T47D (cell line): ENCODE results near the gene TMEM25.

ENCODE experiments used
- DNase-seq, 2 experiments: peaks; one replicate each; pipeline versions ENCODE4 v3.0.0 to v3.0.0-alpha.2; 2011 to 2012; ENCODE audit warnings: low read depth in 1 of 2, low spot score in 1 of 2
- JUND ChIP-seq: IDR thresholded peaks from 2 replicates; pipeline ENCODE4 v1.6.1; 2012; ENCODE audit warnings: low read depth
- in situ Hi-C: cut with HindIII; loops from 2 replicates; pipeline ENCODE4 v1.10.0; 2016; ENCODE audit warnings: low sequenced_read_pairs, low pct_unique_long_range_greater_than_20kb

Gene TMEM25

DNA sequence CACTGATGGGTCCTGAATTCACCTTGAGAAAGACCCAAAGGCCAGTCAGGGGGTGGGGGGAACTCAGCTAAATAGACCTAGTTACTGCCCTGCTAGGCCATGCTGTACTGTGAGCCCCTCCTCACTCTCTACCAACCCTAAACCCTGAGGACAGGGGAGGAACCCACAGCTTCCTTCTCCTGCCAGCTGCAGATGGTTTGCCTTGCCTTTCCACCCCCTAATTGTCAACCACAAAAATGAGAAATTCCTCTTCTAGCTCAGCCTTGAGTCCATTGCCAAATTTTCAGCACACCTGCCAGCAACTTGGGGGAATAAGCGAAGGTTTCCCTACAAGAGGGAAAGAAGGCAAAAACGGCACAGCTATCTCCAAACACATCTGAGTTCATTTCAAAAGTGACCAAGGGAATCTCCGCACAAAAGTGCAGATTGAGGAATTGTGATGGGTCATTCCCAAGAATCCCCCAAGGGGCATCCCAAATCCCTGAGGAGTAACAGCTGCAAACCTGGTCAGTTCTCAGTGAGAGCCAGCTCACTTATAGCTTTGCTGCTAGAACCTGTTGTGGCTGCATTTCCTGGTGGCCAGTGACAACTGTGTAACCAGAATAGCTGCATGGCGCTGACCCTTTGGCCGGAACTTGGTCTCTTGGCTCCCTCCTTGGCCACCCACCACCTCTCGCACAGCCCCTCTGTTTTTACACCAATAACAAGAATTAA is 6.1 kb upstream of the TMEM25 start:
- DNase-seq: peak in 1 of 2 experiments; percentile 65
- TF ChIP-seq JUND: no peak
- in situ Hi-C loops: no loop called here

DNA sequence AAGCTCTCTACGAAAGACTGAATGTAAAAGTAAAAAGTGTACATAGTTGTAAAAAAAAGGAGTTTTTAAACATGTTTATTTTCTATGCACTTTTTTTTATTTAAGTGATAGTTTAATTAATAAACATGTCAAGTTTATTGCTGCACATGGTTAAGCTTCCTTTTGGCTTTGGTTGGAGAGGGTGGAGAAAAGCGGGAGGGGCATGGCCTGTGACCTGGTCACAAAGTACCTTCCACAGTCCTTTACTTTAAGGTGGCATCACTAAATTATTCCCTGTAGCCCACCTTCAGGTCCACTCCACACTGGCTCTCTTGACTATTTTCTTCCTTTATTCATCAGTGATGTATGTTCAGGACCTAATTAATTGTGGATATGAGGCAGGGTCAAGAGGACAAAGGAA is 4.3 kb upstream of the TMEM25 start:
- no peak for TF ChIP-seq JUND
- in situ Hi-C loops: no loop called here
- DNase-seq: no peak

DNA sequence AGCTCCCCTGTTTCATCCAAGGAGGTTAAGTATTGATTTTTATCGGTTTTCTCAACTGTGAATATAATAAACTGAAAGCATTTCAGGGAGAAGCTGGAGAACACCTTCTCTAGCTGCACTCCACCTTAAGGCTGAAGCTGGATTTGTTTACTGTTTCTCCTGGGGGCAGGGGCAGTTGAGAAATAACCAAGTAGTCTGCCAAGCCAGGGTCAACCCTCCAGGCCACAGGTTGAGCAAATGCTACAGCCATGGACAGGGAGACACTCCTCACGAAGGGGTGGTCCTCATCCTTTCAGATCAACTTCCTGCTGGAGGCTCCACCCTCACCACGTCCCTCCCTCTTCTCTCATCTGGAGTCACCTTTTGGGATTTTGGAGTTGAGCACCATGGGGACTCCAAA is 3.9 kb upstream of the TMEM25 start, which contains the start of gene TTC36:
TTC36 (plus strand) TSS at position 366 of the 400 bp plus-strand sequence; CDS start at position 387, 21 bp downstream.
- in situ Hi-C loops: no loop called here
- DNase-seq: peak in 1 of 2 experiments; percentile 86
- TF ChIP-seq JUND: no peak

- DNase-seq: no peak
- in situ Hi-C loops: no loop called here
- TF ChIP-seq JUND: no peak
Measured at GRCh38 chr11:118528511-118528910, 2.5 kb upstream of the TMEM25 start.

DNA sequence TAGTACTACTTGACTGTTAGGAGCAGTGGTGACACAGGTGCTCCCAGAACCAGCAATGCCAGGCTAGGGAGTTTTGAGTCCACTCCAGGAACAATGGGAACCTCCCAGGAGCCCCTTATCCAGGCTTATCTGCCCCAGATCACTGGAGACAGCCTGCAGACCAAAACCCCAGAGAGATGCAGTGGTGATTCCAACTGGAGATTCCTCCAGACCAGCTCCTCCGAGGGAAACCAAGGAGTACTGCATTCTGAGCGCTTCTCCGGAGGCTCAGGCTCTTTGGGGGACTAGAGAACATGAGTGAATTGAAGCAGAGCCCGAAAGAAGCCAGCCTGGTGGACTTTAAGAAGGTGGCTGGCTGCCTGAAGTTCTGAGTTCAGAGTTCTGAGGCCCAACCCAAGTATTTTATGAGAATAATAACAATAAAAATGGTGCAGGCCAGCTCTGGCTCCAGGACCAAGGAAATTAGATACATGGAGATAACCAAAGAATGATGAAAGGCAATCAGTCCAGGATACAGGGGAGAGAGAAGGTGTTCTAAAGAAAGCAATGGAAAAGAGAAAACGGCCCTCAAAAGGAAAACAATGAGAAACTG is 1.3 kb upstream of the TMEM25 start:
- no peak for TF ChIP-seq JUND
- DNase-seq: no peak
- in situ Hi-C loops: no loop called here

GRCh38 chr11:118530180-118530682 is 761 bp upstream of the TMEM25 start:
- no peak for TF ChIP-seq JUND
- peak; percentile 51 to 57 for DNase-seq
- in situ Hi-C loops: no loop called here

DNA sequence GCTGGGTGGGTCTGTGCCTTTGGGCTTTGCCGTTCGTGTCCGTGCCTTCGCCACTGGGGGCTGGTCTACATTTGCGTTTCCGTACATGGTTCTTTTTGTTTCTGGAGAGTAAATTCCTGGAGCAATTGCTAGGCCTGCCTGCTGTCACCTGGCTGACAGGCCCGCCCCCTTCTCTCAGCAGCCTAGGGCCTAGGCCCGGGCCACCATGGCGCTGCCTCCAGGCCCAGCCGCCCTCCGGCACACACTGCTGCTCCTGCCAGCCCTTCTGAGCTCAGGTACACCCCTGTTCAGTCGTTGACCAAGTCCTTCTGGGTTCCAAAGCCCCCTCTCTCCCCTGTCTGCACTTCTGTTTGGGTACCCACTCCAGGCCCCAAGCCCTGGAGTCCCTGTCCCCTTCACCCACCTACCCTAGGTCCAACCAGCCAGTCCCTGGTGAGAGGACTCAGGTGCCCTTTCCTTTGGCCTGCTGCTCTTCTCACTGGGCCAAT is 649 bp downstream of the TMEM25 start:
- in situ Hi-C loops: no loop called here
- peak in 1 of 2 experiments; percentile 78 for DNase-seq
- TF ChIP-seq JUND: no peak

GRCh38 chr11:118532091-118532490 is 1.1 kb downstream of the TMEM25 start:
- TF ChIP-seq JUND: no peak
- DNase-seq: no peak
- in situ Hi-C loops: no loop called here

DNA sequence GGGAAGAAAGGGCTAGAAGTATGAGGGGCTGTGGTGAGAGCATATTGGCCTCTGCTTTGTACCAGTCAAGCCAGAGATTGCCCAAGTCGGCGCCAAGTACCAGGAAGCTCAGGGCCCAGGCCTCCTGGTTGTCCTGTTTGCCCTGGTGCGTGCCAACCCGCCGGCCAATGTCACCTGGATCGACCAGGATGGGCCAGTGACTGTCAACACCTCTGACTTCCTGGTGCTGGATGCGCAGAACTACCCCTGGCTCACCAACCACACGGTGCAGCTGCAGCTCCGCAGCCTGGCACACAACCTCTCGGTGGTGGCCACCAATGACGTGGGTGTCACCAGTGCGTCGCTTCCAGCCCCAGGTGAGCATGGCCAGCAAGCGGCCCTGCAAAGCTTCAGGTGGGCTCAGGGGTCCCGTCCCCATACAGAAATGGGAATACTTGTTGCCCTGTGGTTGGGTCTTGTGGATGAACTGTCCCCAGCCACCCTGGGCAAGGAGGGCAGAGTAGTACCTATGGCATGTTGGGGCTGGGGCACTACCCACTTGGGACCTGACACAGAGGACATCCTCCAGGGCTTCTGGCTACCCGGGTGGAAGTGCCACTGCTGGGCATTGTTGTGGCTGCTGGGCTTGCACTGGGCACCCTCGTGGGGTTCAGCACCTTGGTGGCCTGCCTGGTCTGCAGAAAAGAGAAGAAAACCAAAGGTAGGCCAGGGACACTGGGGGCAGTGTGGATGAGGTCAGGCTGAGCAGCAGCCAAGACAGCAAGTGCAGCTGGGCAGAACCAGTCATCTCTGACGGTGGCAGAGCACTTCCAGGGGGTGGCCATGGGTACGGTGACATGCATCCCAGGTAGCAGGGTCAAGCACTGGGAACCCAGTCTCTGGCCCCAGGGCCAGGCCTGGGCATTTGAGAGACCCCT is 2.1 kb downstream of the TMEM25 start:
- in situ Hi-C loops: no loop called here
- no peak for DNase-seq
- no peak for TF ChIP-seq JUND

DNA sequence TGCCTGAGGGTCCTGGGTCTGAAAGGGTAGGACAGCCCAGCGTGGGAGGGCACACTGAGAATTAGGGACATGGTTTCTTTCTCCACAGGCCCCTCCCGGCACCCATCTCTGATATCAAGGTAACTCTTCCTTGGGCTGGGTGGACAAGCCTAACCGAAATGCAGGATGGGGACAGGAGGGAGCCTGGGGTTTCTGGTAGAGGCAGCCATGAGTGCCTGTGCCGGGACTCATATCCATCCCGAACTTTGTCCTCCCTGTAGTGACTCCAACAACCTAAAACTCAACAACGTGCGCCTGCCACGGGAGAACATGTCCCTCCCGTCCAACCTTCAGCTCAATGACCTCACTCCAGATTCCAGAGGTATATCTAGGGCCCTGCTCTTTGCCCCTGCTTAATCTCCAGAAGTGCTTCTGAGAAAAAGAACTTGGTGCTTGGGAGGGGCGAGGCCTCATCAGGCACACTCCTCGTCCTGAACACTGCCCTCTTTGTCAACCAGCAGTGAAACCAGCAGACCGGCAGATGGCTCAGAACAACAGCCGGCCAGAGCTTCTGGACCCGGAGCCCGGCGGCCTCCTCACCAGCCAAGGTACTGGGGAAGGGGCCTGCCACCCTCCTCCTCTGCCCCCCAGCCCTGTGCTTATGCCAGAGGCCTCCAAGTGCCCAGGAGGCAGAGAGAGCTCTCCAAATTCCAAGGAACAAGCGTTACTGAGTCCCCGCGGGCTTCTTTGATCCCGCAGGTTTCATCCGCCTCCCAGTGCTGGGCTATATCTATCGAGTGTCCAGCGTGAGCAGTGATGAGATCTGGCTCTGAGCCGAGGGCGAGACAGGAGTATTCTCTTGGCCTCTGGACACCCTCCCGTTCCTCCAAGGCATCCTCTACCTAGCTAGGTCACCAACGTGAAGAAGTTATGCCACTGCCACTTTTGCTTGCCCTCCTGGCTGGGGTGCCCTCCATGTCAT is 3.1 kb downstream of the TMEM25 start:
- DNase-seq: no peak
- TF ChIP-seq JUND: no peak
- in situ Hi-C loops: no loop called here

GRCh38 chr11:118535261-118535660 is 4.3 kb downstream of the TMEM25 start:
- no peak for TF ChIP-seq JUND
- no peak for DNase-seq
- in situ Hi-C loops: no loop called here
